Measurements from ENCODE around the gene POTEG.
"Not testable (repeated sequence)": the region's sequence is repeated elsewhere in the genome, so short reads cannot be mapped to it uniquely, and the experiment has no call there.

POTEG gene

GRCh38 chr14:19374451-19374903, 59.7 kb downstream of the POTEG start:
- DNase-seq (ENCODE audit: low read depth in 2 of 2): not testable (repeated sequence)

- DNase-seq (ENCODE audit: low read depth in 2 of 2): not testable (repeated sequence)
Observed at GRCh38 chr14:19372813-19373500, 61.2 kb downstream of the POTEG start.

- not testable (repeated sequence) for DNase-seq (ENCODE audit: low read depth in 2 of 2)
Observed at GRCh38 chr14:19371767-19372166, 62.4 kb downstream of the POTEG start.

GRCh38 chr14:19362803-19363202, 71.3 kb downstream of the POTEG start:
- DNase-seq (ENCODE audit: low read depth in 2 of 2): not testable (repeated sequence)

GRCh38 chr14:19362323-19362722, 71.8 kb downstream of the POTEG start:
- not testable (repeated sequence) for DNase-seq (ENCODE audit: low read depth in 2 of 2)

GRCh38 chr14:19361636-19362253, 72.4 kb downstream of the POTEG start:
- not testable (repeated sequence) for DNase-seq (ENCODE audit: low read depth in 2 of 2)

- DNase-seq (ENCODE audit: low read depth in 2 of 2): not testable (repeated sequence)
Observed at GRCh38 chr14:19360937-19361635, 73.1 kb downstream of the POTEG start.

Data from stimulated activated CD8-positive, alpha-beta memory T cell treated with anti-CD3 and anti-CD28 coated beads, Interleukin-7, amount 100 ng/mL, for 4 hours (primary cell).